Glutamatergic neuron (in vitro differentiated cells): ENCODE results near the gene ATP2A3. TPM values are rescaled to one million over a fixed set of nuclear protein-coding genes. Genes with fewer than 3 reads are reported as not detected.

Experiments
- DNase-seq: peaks from one replicate; pipeline ENCODE4 v3.0.0; 2022
- H3K27ac Mint-ChIP-seq: one replicate; pipeline ENCODE4 v1.8.0; 2020; ENCODE audit warnings: mild to moderate bottlenecking, mixed read lengths, inconsistent platforms; ENCODE audit not compliant: unreplicated experiment
- H3K27me3 Mint-ChIP-seq: one replicate; pipeline ENCODE4 v1.8.0; 2020; ENCODE audit warnings: mild to moderate bottlenecking, moderate library complexity, mixed read lengths, inconsistent platforms; ENCODE audit not compliant: unreplicated experiment
- H3K36me3 Mint-ChIP-seq: one replicate; pipeline ENCODE4 v1.8.0; 2020; ENCODE audit warnings: mild to moderate bottlenecking, mixed read lengths, inconsistent platforms; ENCODE audit not compliant: unreplicated experiment
- H3K4me1 Mint-ChIP-seq: one replicate; pipeline ENCODE4 v1.8.0; 2020; ENCODE audit warnings: mild to moderate bottlenecking, low read depth, mixed read lengths, inconsistent platforms; ENCODE audit not compliant: unreplicated experiment
- H3K4me3 Mint-ChIP-seq: one replicate; pipeline ENCODE4 v1.8.0; 2020; ENCODE audit warnings: mild to moderate bottlenecking, mixed read lengths, inconsistent platforms; ENCODE audit not compliant: unreplicated experiment
- H3K9me3 Mint-ChIP-seq: one replicate; pipeline ENCODE4 v1.8.0; 2020; ENCODE audit warnings: mild to moderate bottlenecking, moderate library complexity, mixed read lengths, inconsistent platforms; ENCODE audit not compliant: unreplicated experiment
- CTCF ChIP-seq: fragments of 200-600 bp; sonication (generic); IDR thresholded peaks from one replicate; pipeline ENCODE4 v1.5.0; 2021; ENCODE audit not compliant: partially characterized antibody, unreplicated experiment
- total RNA-seq: library from RNA; stranded (reverse); fragmentation: NEBNext Ultra II Directional; extraction: Animal tissue kit (Norgen Biotek cat#: 25700); gene quantifications from one replicate; pipeline ENCODE4 v1.2.1, GENCODE V29; 2021; ENCODE audit not compliant: unreplicated experiment

The ATP2A3 gene
- total RNA-seq, 1 donor from 2014 or later, result 97.8 TPM

- H3K9me3 Mint-ChIP-seq, result no peaks in the 10 kb centered on the region
- H3K4me3 Mint-ChIP-seq, result no peak overlapping the region
- H3K36me3 Mint-ChIP-seq, result no peaks in the 10 kb centered on the region
- peaks cover 8% of the 10 kb centered on the region for H3K27me3 Mint-ChIP-seq
- peaks cover 21% of the 10 kb centered on the region for H3K4me1 Mint-ChIP-seq
- no peak overlapping the region for H3K27ac Mint-ChIP-seq
- DNase-seq, result no peak
- no peak for TF ChIP-seq CTCF
These were observed 4.8 kb downstream of the ATP2A3 start for GRCh38 chr17:3959295-3959899.

GRCh38 chr17:3957735-3958599 is 6.3 kb downstream of the ATP2A3 start:
- peak overlapping the region; percentile 38 for H3K27ac Mint-ChIP-seq
- DNase-seq, result no peak
- H3K9me3 Mint-ChIP-seq, result no peaks in the 10 kb centered on the region
- H3K4me3 Mint-ChIP-seq, result no peak overlapping the region
- H3K27me3 Mint-ChIP-seq, result peaks cover 8% of the 10 kb centered on the region
- no peaks in the 10 kb centered on the region for H3K36me3 Mint-ChIP-seq
- TF ChIP-seq CTCF, result no peak
- peaks cover 21% of the 10 kb centered on the region for H3K4me1 Mint-ChIP-seq

- Mint-ChIP-seq H3K36me3 (no peaks in the 10 kb centered on the region), H3K4me3 (no peak overlapping the region), H3K27ac (no peak overlapping the region), H3K27me3 (peaks cover 3% of the 10 kb centered on the region), H3K9me3 (no peaks in the 10 kb centered on the region), H3K4me1 (peaks cover 18% of the 10 kb centered on the region)
- no peak for TF ChIP-seq CTCF
- no peak for DNase-seq
These were observed 7.3 kb downstream of the ATP2A3 start for GRCh38 chr17:3956983-3957382.

- Mint-ChIP-seq H3K4me1 (peaks cover 18% of the 10 kb centered on the region), H3K4me3 (peak overlapping the region; percentile 38), H3K27me3 (peaks cover 3% of the 10 kb centered on the region), H3K9me3 (no peaks in the 10 kb centered on the region), H3K36me3 (no peaks in the 10 kb centered on the region), H3K27ac (no peak overlapping the region)
- TF ChIP-seq CTCF, result no peak
- no peak for DNase-seq
These were observed 7.8 kb downstream of the ATP2A3 start for GRCh38 chr17:3956327-3956957.

- TF ChIP-seq CTCF, result no peak
- no peak for DNase-seq
- Mint-ChIP-seq H3K36me3 (no peaks in the 10 kb centered on the region), H3K4me3 (no peak overlapping the region), H3K4me1 (peaks cover 15% of the 10 kb centered on the region), H3K27me3 (peaks cover 3% of the 10 kb centered on the region), H3K9me3 (no peaks in the 10 kb centered on the region), H3K27ac (no peak overlapping the region)
These were observed 8.6 kb downstream of the ATP2A3 start for GRCh38 chr17:3955673-3955988.
